Body of pancreas (tissue), 4 donors: ENCODE results near the gene RAB3B. TPM values are rescaled to one million over a fixed set of nuclear protein-coding genes. Genes with fewer than 3 reads are reported as not detected.

Experiments
- ATAC-seq: fragments of 150-250 bp; one replicate; pipeline ENCODE4 v1.9.1; 2016
- DNase-seq, 4 donors: peaks; one replicate each; pipeline ENCODE4 v3.0.0-alpha.2; 2019
- H3K27ac ChIP-seq, 4 donors: fragments of 200-600 bp; sonication (generic); 1 replicate in 3 of 4; 2 replicates in 1 of 4; pipeline versions ENCODE4 v1.5.1 to v1.6.1; 2016 to 2019; ENCODE audit warnings: mild to moderate bottlenecking in 1 of 4, mixed read lengths in 1 of 4, moderate library complexity in 1 of 4
- H3K27me3 ChIP-seq, 2 donors: fragments of 200-600 bp; sonication (generic); one replicate each; pipeline ENCODE4 v1.6.0; 2016; ENCODE audit warnings: mild to moderate bottlenecking in 1 of 2
- H3K36me3 ChIP-seq, 2 donors: fragments of 200-600 bp; sonication (generic); replicated peaks in 1 of 2; 2 replicates each; pipeline ENCODE4 v1.5.1; 2016; ENCODE audit warnings: low read depth in 2 of 2; ENCODE audit not compliant: insufficient read depth in 1 of 2
- H3K4me1 ChIP-seq: fragments of 200-600 bp; sonication (generic); one replicate; pipeline ENCODE4 v1.6.0; 2016
- H3K4me3 ChIP-seq, 2 donors: fragments of 200-600 bp; sonication (generic); 1 replicate in 1 of 2; 2 replicates in 1 of 2; pipeline ENCODE4 v1.5.1; 2016 to 2019
- H3K9me3 ChIP-seq, 3 donors: fragments of 200-600 bp; sonication (generic); 1 replicate in 2 of 3; 2 replicates in 1 of 3; pipeline ENCODE4 v1.5.1; 2016
- CTCF ChIP-seq, 7 experiments: fragments of 450-650 bp in 4 of 7; fragments of 200-600 bp in 3 of 7; sonication (generic) in 3 of 7; IDR thresholded peaks; one replicate each; pipeline ENCODE4 v1.5.1; 2016 to 2019; ENCODE audit warnings: antibody characterized with exemption in 7 of 7
- POLR2A ChIP-seq, 3 donors: fragments of 450-650 bp; IDR thresholded peaks; one replicate each; pipeline ENCODE4 v1.6.1; 2016; ENCODE audit warnings: antibody characterized with exemption in 3 of 3, mild to moderate bottlenecking in 2 of 3
- WGBS, 2 donors: methylation state at CpG; one replicate each; pipeline ENCODE4 v1.1.5; 2017; 5-methylcytosine and 5-hydroxymethylcytosine counted together
- intact Hi-C: fragments of 100-400 bp; cut with DNase I; formaldehyde crosslinking; loops from one replicate; pipeline ENCODE4 v1.15.1; 2023
- total RNA-seq, 2 donors: library from RNA; depleted of rRNA; stranded (reverse); fragments of >200 nt; gene quantifications; one replicate each; pipeline ENCODE4 v1.1.0, GENCODE V29; 2016

RAB3B gene
- total RNA-seq, 2 donors from 2014 or later: 1.3 to 2.9 TPM

- Histone ChIP-seq H3K4me1 (no peaks in the 10 kb centered on the region), H3K27me3 (no peaks in the 10 kb centered on the region), H3K36me3 (no peaks in the 10 kb centered on the region), H3K9me3 (no peaks in the 10 kb centered on the region), H3K27ac (no peak overlapping the region), H3K4me3 (no peak overlapping the region)
- intact Hi-C loops: no loop called here
- no peak for ATAC-seq
- WGBS, 2 donors: 45 to 60% methylated on average over 2 of the region's 2 CpGs
- DNase-seq: no peak
- TF ChIP-seq POLR2A (IDR thresholded peaks at IDR 0.05) (no peak), CTCF (IDR thresholded peaks at IDR 0.05) (no peak)
These were observed 82.0 kb downstream of the RAB3B start for GRCh38 chr1:51908499-51908898.

GRCh38 chr1:51907079-51907702, 83.3 kb downstream of the RAB3B start:
- 64 to 71% methylated on average over 4 of the region's 4 CpGs for WGBS, 2 donors
- TF ChIP-seq POLR2A (IDR thresholded peaks at IDR 0.05) (no peak), CTCF (IDR thresholded peaks at IDR 0.05) (no peak)
- no peaks in the 10 kb centered on the region for H3K9me3 ChIP-seq
- H3K4me1 ChIP-seq: no peaks in the 10 kb centered on the region
- no peaks in the 10 kb centered on the region for H3K27me3 ChIP-seq
- no peak for DNase-seq
- no peak for ATAC-seq
- intact Hi-C loops: no loop called here
- no peak overlapping the region for H3K4me3 ChIP-seq
- no peak overlapping the region for H3K27ac ChIP-seq
- no peaks in the 10 kb centered on the region for H3K36me3 ChIP-seq

DNA sequence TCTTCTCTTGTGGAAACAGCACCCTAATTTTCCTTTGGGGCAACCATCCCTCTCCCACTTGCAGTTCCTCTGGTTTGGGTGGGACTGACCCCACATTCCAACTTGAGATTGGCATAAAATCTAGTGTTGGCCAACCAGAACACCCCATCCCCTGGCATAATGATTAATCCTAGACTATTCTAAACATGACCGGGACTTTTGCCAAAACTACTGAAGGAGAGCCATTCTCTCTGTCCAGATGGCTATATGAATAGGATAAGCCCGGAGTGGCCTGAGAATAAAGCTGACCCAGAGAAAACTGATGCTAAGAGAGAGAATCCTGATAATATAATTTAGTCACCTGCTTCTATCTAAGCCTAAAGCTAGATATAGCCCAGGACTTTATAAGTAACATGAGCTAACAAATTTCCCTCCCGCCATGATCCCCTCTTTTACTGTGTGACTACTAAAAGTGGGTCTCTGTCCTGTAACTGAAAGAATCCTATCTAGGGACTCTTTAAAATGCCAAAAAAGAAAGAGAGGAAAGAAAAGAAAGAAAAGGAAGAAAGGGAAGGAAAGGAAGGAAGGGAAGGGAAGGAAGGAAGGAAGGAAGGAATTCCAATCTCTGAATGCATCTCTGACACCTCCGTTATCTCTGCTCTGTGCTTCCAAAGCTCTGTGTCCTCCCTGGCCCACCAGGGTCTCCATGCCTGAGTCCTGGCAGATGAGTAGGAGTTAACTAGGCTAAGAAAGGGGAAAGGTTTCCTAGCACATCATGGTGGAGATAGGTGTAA, 84.0 kb downstream of the RAB3B start:
- WGBS, 2 donors: 34 to 60% methylated on average over 4 of the region's 4 CpGs
- DNase-seq: no peak
- no peaks in the 10 kb centered on the region for H3K9me3 ChIP-seq
- H3K4me1 ChIP-seq: no peaks in the 10 kb centered on the region
- no peaks in the 10 kb centered on the region for H3K27me3 ChIP-seq
- no peak for ATAC-seq
- H3K36me3 ChIP-seq: no peaks in the 10 kb centered on the region
- no peak overlapping the region for H3K27ac ChIP-seq
- TF ChIP-seq CTCF (IDR thresholded peaks at IDR 0.05): no peak
- no peak for TF ChIP-seq POLR2A (IDR thresholded peaks at IDR 0.05)
- intact Hi-C loops: no loop called here
- H3K4me3 ChIP-seq: no peak overlapping the region

- Histone ChIP-seq H3K27me3 (no peaks in the 10 kb centered on the region), H3K36me3 (no peaks in the 10 kb centered on the region), H3K4me3 (no peak overlapping the region), H3K4me1 (no peaks in the 10 kb centered on the region), H3K27ac (no peak overlapping the region), H3K9me3 (no peaks in the 10 kb centered on the region)
- TF ChIP-seq POLR2A (IDR thresholded peaks at IDR 0.05) (no peak), CTCF (IDR thresholded peaks at IDR 0.05) (no peak)
- intact Hi-C loops: loop anchor here (5.0 kb wide), 1 partner anchor 90 kb away; the partner anchor contains the start of gene RAB3B
- no peak for DNase-seq
- 65 to 81% methylated on average over 5 of the region's 5 CpGs for WGBS, 2 donors
- no peak for ATAC-seq
These were observed 88.0 kb downstream of the RAB3B start for GRCh38 chr1:51902456-51902855.
